BE2C (cell line): Measurements from ENCODE around the gene KCNMA1.
A peak's percentile ranks its signal among the peaks of the same experiment; 100 is the strongest.

ENCODE experiments used
- DNase-seq: peaks from one replicate; pipeline ENCODE4 v3.0.0-alpha.2; 2020
- H3K27me3 ChIP-seq: fragments of 250-450 bp; sonication (Bioruptor Pico); 2 replicates; pipeline ENCODE4 v1.5.1; 2020; ENCODE audit warnings: mild to moderate bottlenecking
- H3K36me3 ChIP-seq: fragments of 250-450 bp; sonication (Bioruptor Pico); 2 replicates; pipeline ENCODE4 v1.5.1; 2020; ENCODE audit warnings: mild to moderate bottlenecking
- H3K4me1 ChIP-seq: fragments of 250-450 bp; sonication (Bioruptor Pico); 2 replicates; pipeline ENCODE4 v1.5.1; 2020
- H3K4me3 ChIP-seq: 2 replicates; pipeline ENCODE4 v1.5.1; 2011; ENCODE audit warnings: low read depth, low read length
- H3K9me3 ChIP-seq: fragments of 250-450 bp; sonication (Bioruptor Pico); 2 replicates; pipeline ENCODE4 v1.5.1; 2020
- TF ChIP-seq, protein P1 (sequence below): IDR thresholded peaks from 2 replicates; pipeline ENCODE4 v1.5.1; 2012; ENCODE audit warnings: mild to moderate bottlenecking, low read depth, low read length

The KCNMA1 gene

DNA sequence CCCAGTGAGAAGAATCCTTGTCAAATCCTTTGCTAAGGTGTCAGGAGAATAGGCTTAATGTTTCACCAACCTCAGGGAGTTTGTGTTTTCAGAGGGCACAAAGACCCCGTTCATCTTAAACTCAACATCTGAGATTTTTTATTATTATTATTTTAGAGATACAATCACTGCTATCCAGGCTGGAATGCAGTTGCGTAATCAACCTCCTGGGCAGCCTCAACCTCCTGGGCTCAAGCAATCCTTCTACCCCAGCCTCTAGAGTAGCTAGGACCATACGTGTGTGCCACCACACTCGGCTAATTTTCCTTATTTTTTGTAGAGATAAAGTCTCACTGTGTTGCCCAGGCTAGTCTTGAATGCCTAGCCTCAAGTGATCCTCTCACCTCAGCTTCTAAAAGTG, 599.2 kb downstream of the KCNMA1 start:
- no peak overlapping the region for H3K4me3 ChIP-seq
- no peaks in the 10 kb centered on the region for H3K9me3 ChIP-seq
- H3K27me3 ChIP-seq, result no peaks in the 10 kb centered on the region
- H3K36me3 ChIP-seq, result no peaks in the 10 kb centered on the region
- TF ChIP-seq, protein P1, sequence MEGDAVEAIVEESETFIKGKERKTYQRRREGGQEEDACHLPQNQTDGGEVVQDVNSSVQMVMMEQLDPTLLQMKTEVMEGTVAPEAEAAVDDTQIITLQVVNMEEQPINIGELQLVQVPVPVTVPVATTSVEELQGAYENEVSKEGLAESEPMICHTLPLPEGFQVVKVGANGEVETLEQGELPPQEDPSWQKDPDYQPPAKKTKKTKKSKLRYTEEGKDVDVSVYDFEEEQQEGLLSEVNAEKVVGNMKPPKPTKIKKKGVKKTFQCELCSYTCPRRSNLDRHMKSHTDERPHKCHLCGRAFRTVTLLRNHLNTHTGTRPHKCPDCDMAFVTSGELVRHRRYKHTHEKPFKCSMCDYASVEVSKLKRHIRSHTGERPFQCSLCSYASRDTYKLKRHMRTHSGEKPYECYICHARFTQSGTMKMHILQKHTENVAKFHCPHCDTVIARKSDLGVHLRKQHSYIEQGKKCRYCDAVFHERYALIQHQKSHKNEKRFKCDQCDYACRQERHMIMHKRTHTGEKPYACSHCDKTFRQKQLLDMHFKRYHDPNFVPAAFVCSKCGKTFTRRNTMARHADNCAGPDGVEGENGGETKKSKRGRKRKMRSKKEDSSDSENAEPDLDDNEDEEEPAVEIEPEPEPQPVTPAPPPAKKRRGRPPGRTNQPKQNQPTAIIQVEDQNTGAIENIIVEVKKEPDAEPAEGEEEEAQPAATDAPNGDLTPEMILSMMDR, result no peak
- no peak for DNase-seq
- peaks cover 29% of the 10 kb centered on the region for H3K4me1 ChIP-seq

DNA sequence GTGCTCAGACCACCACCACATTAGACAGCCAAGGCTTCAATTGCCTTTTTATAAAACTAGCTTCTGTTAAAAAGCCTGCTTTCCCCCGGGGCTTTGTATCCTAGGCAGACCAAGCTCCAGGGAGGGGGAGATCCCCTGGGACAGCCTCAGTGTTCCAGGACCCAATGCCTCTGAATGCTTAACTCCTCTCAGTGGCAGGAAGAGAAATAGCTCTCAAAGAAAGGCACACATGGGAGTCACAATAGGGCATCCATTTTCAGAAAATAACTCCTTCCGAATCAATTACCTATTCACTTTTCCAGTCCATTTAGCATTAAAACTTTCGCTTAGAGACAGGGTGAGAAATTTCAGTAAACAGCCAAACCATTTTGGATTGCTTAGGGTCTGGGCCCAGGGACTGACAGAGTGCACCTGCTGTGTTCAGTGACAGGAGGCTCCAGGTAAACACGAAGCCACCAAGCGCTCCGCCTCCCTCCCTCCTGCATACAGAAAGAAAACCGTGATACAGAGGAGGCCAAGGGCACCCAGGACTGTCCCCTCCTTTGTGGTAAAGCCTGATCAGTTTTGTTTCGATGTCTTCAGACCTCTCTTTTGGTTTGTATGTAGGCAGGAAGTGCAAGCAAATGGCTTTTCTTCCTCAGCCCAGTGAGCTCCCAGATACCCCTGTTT, 599.7 kb downstream of the KCNMA1 start:
- peak; percentile 75 for DNase-seq

DNA sequence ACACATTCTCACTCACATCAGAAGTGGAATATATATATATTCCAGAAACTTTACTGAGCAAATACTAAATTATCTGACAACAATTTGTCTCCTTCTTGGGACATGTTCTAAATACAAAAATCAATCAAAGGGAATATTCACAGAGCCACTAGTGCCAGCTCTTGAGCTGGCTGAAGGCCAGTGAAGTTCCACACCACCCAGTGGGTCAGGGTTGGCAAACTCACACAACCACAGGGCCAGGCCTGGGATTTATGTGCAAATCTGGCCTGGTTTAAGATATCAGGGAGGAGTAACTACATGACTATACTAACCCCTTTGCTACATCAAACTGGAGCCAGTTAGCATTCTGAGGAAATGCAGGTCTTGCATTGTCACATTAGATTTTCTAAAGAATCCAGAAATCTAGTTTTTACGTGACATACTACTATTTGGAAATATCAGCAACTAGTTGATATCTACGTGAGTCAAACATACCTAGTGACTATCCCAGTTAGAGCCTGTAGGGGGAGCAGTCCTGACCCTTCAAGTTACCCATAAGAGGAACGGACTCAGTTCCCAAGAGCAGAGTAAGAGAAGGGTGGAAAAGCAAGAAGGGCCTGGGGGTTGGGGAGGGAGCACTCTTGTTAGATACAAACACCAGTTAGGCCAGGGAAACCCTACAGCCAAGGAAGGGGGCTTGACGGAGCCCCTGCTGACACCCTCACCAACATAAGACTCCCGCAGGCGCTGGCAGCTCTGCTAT, 600.4 kb downstream of the KCNMA1 start:
- H3K36me3 ChIP-seq, result no peaks in the 10 kb centered on the region
- TF ChIP-seq, protein P1, result peak; percentile 87
- H3K4me3 ChIP-seq, result no peak overlapping the region
- no peaks in the 10 kb centered on the region for H3K27me3 ChIP-seq
- H3K4me1 ChIP-seq, result peaks cover 21% of the 10 kb centered on the region
- peak; percentile 35 for DNase-seq
- H3K9me3 ChIP-seq, result no peaks in the 10 kb centered on the region

More for the DNA sequence above, 599.7 kb downstream of the KCNMA1 start:
- Histone ChIP-seq H3K9me3 (no peaks in the 10 kb centered on the region), H3K36me3 (no peaks in the 10 kb centered on the region), H3K4me1 (peaks cover 25% of the 10 kb centered on the region), H3K4me3 (no peak overlapping the region), H3K27me3 (no peaks in the 10 kb centered on the region)
- TF ChIP-seq, protein P1, result no peak

DNA sequence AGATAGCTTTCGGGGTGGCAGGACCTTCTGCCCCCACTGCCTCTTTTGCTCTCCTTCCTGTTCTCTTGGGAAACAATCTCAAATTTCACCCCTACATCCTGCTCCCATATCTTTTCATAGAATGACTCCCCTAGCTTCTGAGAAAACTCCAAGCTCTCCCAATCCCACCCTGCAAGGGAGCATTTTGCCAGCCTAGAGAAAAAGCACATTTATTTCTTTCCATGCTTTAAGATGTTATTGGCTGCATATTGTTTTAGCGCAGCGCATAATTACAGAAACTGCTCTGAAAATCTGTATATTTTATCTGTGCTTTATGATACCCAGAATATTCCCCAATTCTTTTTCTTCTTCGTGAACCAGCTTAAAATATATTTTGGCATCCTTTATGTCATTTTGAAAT, 601.3 kb downstream of the KCNMA1 start:
- Histone ChIP-seq H3K4me3 (no peak overlapping the region), H3K27me3 (no peaks in the 10 kb centered on the region), H3K36me3 (no peaks in the 10 kb centered on the region), H3K4me1 (peaks cover 22% of the 10 kb centered on the region), H3K9me3 (no peaks in the 10 kb centered on the region)
- TF ChIP-seq, protein P1, result no peak
- DNase-seq, result no peak

DNA sequence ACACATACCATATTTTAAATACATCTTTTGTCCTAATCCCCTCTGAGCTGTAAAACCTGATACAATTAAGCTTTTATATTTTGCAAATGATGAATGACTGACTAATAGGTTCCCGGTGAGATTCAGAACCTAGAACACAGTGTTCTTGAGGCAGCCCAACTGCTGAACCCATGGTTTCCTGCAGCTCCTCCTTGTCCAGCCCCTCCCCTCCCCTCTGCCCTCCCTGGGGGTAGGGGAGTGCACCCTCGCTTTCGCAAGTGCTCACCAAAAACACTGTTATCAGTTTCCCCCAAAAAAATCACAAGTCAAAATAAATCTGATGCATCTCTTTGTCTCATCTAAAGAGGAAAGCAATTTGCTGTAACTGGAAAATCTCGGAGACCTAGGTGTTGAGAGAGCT, 602.8 kb downstream of the KCNMA1 start:
- TF ChIP-seq, protein P1, result no peak
- H3K4me3 ChIP-seq, result no peak overlapping the region
- H3K27me3 ChIP-seq, result no peaks in the 10 kb centered on the region
- H3K4me1 ChIP-seq, result peaks cover 33% of the 10 kb centered on the region
- no peak for DNase-seq
- H3K9me3 ChIP-seq, result no peaks in the 10 kb centered on the region
- no peaks in the 10 kb centered on the region for H3K36me3 ChIP-seq

DNA sequence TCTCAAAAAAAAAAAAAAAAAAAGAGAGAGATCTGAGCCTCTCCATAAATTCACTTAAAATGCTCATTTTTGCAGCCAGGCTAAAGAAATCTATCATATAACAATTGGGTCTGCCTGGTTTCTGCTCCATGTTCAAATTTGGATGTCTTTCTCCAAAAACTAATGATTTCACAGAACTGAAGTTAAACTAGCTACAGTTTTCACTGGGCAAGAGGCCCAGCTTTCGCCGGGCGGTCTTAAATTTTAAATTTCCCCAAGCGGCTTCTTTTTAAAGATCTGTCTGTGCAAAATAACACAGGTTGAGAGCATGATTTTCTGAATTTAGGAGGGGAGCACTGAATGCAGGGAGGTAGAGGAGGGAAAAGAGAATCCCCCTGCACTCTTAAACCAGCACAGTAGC, 603.4 kb downstream of the KCNMA1 start:
- TF ChIP-seq, protein P1, result no peak
- no peaks in the 10 kb centered on the region for H3K9me3 ChIP-seq
- no peak overlapping the region for H3K4me3 ChIP-seq
- H3K36me3 ChIP-seq, result no peaks in the 10 kb centered on the region
- DNase-seq, result no peak
- peaks cover 37% of the 10 kb centered on the region for H3K4me1 ChIP-seq
- H3K27me3 ChIP-seq, result no peaks in the 10 kb centered on the region
